GM12878 (cell line): ENCODE measurements around the gene AMT. TPM values are rescaled to one million over a fixed set of nuclear protein-coding genes. Genes with fewer than 3 reads are reported as not detected.
A peak's percentile ranks its signal among the peaks of the same experiment; 100 is the strongest.

Experiments used
- ATAC-seq: fragments of 200-7000 bp; cut with Tn5 transposase; 3 replicates; pipeline ENCODE4 v1.9.1; 2020; ENCODE audit warnings: mild to moderate bottlenecking, moderate library complexity
- BruUV-seq: library from RNA; stranded (reverse); fragments of 400-500 nt; replicated peaks from 2 replicates; lab custom pipeline; 2021; lab: Mats Ljungman, UMichigan
- CTCF ChIA-PET: fragments of 300-600 bp; sonication (Branson Sonifier 250); formaldehyde crosslinking; extraction: SDS; loops from one replicate; lab custom pipeline; 2021; ENCODE audit warnings: inconsistent platforms; lab: Yijun Ruan, JAX
- POLR2A ChIA-PET: fragments of 350-600 bp; formaldehyde crosslinking; extraction: SDS; loops from one replicate; lab custom pipeline; 2021; ENCODE audit warnings: inconsistent platforms; lab: Charles Lee
- RAD21 ChIA-PET: fragments of 300-600 bp; sonication (Branson Sonifier 250); formaldehyde crosslinking; loops from one replicate; lab custom pipeline; 2023; ENCODE audit warnings: antibody characterized with exemption; ENCODE audit not compliant: unreplicated experiment; lab: Charles Lee
- SMC1A ChIA-PET: fragments of 300-600 bp; sonication (Branson Sonifier 250); formaldehyde crosslinking; loops from one replicate; lab custom pipeline; 2023; ENCODE audit not compliant: unreplicated experiment, uncharacterized antibody; lab: Charles Lee
- DNase-seq: peaks from one replicate; pipeline ENCODE4 v3.0.0-alpha.2; 2011; ENCODE audit warnings: low read depth, low spot score
- FAIRE-seq: peaks from 3 replicates; lab custom pipeline; 2011; peaks lifted over from hg19 to GRCh38; lab: Jason Lieb, UNC
- H2AFZ ChIP-seq: 2 replicates; pipeline ENCODE4 v1.6.0; 2011; ENCODE audit warnings: low read depth, low read length, control low read depth; ENCODE audit not compliant: control insufficient read depth
- H3K27ac ChIP-seq: 2 replicates; pipeline ENCODE4 v1.5.1; 2011; ENCODE audit warnings: control low read depth; ENCODE audit not compliant: control insufficient read depth, insufficient read depth
- H3K27me3 ChIP-seq, 2 experiments: replicated peaks in 1 of 2; 2 replicates each; pipeline versions ENCODE4 v1.6.0 to v1.6.1; 2011; ENCODE audit warnings: low read length in 1 of 2; ENCODE audit not compliant: control insufficient read depth in 2 of 2, insufficient read depth in 2 of 2
- H3K36me3 ChIP-seq, 2 experiments: 2 replicates each; pipeline ENCODE4 v1.5.1; 2011; ENCODE audit warnings: low read length in 1 of 2; ENCODE audit not compliant: control insufficient read depth in 2 of 2, insufficient read depth in 2 of 2
- H3K4me1 ChIP-seq: 2 replicates; pipeline ENCODE4 v1.6.1; 2011; ENCODE audit warnings: mild to moderate bottlenecking, low read length, moderate library complexity, mixed read lengths; ENCODE audit not compliant: control insufficient read depth, insufficient read depth
- H3K4me2 ChIP-seq: 2 replicates; pipeline ENCODE4 v1.6.0; 2011; ENCODE audit warnings: control low read depth; ENCODE audit not compliant: control insufficient read depth, insufficient read depth
- H3K4me3 ChIP-seq: fragments of 200-600 bp; sonication (generic); 2 replicates; pipeline ENCODE4 v1.5.1; 2016
- H3K79me2 ChIP-seq: 2 replicates; pipeline ENCODE4 v1.6.0; 2011; ENCODE audit warnings: low read length; ENCODE audit not compliant: control insufficient read depth, insufficient read depth
- H3K9ac ChIP-seq: 2 replicates; pipeline ENCODE4 v1.8.0; 2011; ENCODE audit warnings: low read length, control low read depth, mixed read lengths; ENCODE audit not compliant: control insufficient read depth, insufficient read depth
- H3K9me3 ChIP-seq: replicated peaks from 3 replicates; pipeline ENCODE4 v1.5.1; 2011; ENCODE audit warnings: mild to moderate bottlenecking, low read length; ENCODE audit not compliant: control insufficient read depth, insufficient read depth
- H4K20me1 ChIP-seq: 2 replicates; pipeline ENCODE4 v1.6.0; 2011; ENCODE audit not compliant: control insufficient read depth, insufficient read depth
- HCFC1 ChIP-seq: fragments of 150-350 bp; IDR thresholded peaks from 2 replicates; pipeline ENCODE4 v1.6.1; 2014; ENCODE audit warnings: low read length
- KLF5 ChIP-seq: fragments of 450-650 bp; IDR thresholded peaks from 2 replicates; pipeline ENCODE4 v1.6.1; 2014; ENCODE audit warnings: mild to moderate bottlenecking; ENCODE audit not compliant: partially characterized antibody
- MEF2B ChIP-seq: fragments of 450-650 bp; IDR thresholded peaks from 2 replicates; pipeline ENCODE4 v1.6.1; 2018; ENCODE audit warnings: mild to moderate bottlenecking, moderate library complexity; ENCODE audit not compliant: partially characterized antibody, poor library complexity, severe bottlenecking
- RAD51 ChIP-seq: fragments of 450-650 bp; IDR thresholded peaks from 2 replicates; pipeline ENCODE4 v1.6.1; 2016; ENCODE audit warnings: moderate library complexity, mild to moderate bottlenecking, inconsistent platforms
- SIX5 ChIP-seq: IDR thresholded peaks from 2 replicates; pipeline ENCODE4 v1.6.1; 2011; ENCODE audit warnings: mild to moderate bottlenecking, low read depth, low read length, moderate library complexity; ENCODE audit not compliant: severe bottlenecking
- YY1 ChIP-seq: IDR thresholded peaks from 2 replicates; pipeline ENCODE4 v1.6.1; 2011; ENCODE audit warnings: low read depth, mild to moderate bottlenecking, low read length
- ZNF24 ChIP-seq: fragments of 450-650 bp; IDR thresholded peaks from 2 replicates; pipeline ENCODE4 v1.6.1; 2017; ENCODE audit warnings: antibody characterized with exemption, mild to moderate bottlenecking
- ZNF687 ChIP-seq: fragments of 450-650 bp; IDR thresholded peaks from 2 replicates; pipeline ENCODE4 v1.6.1; 2017; ENCODE audit warnings: mild to moderate bottlenecking, moderate library complexity
- WGBS: methylation state at CpG from one replicate; pipeline ENCODE4 v1.1.6; 2016; ENCODE audit warnings: low lambda C conversion rate; ENCODE audit not compliant: insufficient replicate concordance, insufficient coverage; ENCODE audit errors: missing lambda C conversion rate; 5-methylcytosine and 5-hydroxymethylcytosine counted together
- in situ Hi-C: fragments of 300-500 bp; cut with MboI; formaldehyde crosslinking; loops from 9 replicates; pipeline ENCODE4 v1.14.3; 2018; ENCODE audit warnings: mixed read lengths
- intact Hi-C: fragments of 100-400 bp; cut with micrococcal nuclease; formaldehyde crosslinking; loops from one replicate; pipeline ENCODE4 v1.14.2; 2022; ENCODE audit not compliant: unreplicated experiment
- polyA plus RNA-seq, 11 experiments: library from polyadenylated mRNA; depleted of rRNA in 4 of 11; unstranded in 6 of 11; stranded (reverse) in 5 of 11; fragments of >200 nt; fragmentation: Nextera tagmentation in 4 of 11; fragmentation: Illumina TruSeq in 1 of 11; extraction: Ambion mirVana in 4 of 11; extraction: Trizol in 1 of 11; gene quantifications; 1 replicate in 1 of 11; 2 replicates in 10 of 11; pipeline versions ENCODE4 v1.2.1 to v1.2.3, GENCODE V29; 2011 to 2016; ENCODE audit warnings: inconsistent platforms in 2 of 11, missing spikeins in 2 of 11, low read depth in 1 of 11
- total RNA-seq, 4 experiments: library from RNA; depleted of rRNA in 3 of 4; stranded (reverse); fragments of >200 nt in 3 of 4; fragmentation: Illumina TruSeq in 1 of 4; extraction: Trizol in 1 of 4; gene quantifications; 2 replicates each; pipeline versions ENCODE4 v1.2.1 to v1.2.3, GENCODE V29; 2013 to 2021
- TF ChIP-seq, protein P1 (sequence below): IDR thresholded peaks from 2 replicates; pipeline ENCODE4 v1.6.1; 2011; ENCODE audit warnings: low read depth, mild to moderate bottlenecking, low read length, moderate library complexity, borderline replicate concordance; ENCODE audit errors: extremely low read depth

The AMT gene
- total and polyA plus RNA-seq, 10 of the 15 experiments (the other 5 are each of a cell fraction or from before 2014, with no cell fraction given) = 0.45 to 7.2 (median 2.6) TPM

GRCh38 chr3:49399461-49399860 is 22.8 kb downstream of the AMT start:
- Histone ChIP-seq H3K36me3 (peaks cover 6 to 13% of the 10 kb centered on the region in 2 experiments; a peak in 3 of 4 replicates), H3K4me1 (peaks cover 14% of the 10 kb centered on the region), H3K27ac (no peak overlapping the region), H3K79me2 (peaks cover 86% of the 10 kb centered on the region)
- 99% methylated on average over 3 of the region's 3 CpGs for WGBS
- in situ Hi-C loops (no loop called here), intact Hi-C loops (no loop called here)
- no peak for DNase-seq
- CTCF ChIA-PET = no interaction called here
- ATAC-seq = no peak
- SMC1A ChIA-PET = interaction anchor here (1.7 kb wide), 1 partner anchor 16 kb away, joined by 4 read pairs; no protein-coding TSS in a partner anchor
- POLR2A ChIA-PET = interaction anchor here (0.6 to 0.7 kb wide), 3 partner anchors 55 to 213 kb away, joined by 3 read pairs; no protein-coding TSS in a partner anchor
- no peak for TF ChIP-seq KLF5
- TF ChIP-seq, all 136 proteins: peak for 0
- FAIRE-seq = no peak
- Histone ChIP-seq H3K4me2 (no peak overlapping the region), H3K27me3 (no peaks in the 10 kb centered on the region), H4K20me1 (peaks cover 4% of the 10 kb centered on the region), H2AFZ (no peak overlapping the region), H3K9ac (no peak overlapping the region), H3K9me3 (no peaks in the 10 kb centered on the region; the same call in 2 of the 3 replicates), H3K4me3 (no peak overlapping the region)
- no TSS peak for BruUV-seq
- RAD21 ChIA-PET = no interaction called here

DNA sequence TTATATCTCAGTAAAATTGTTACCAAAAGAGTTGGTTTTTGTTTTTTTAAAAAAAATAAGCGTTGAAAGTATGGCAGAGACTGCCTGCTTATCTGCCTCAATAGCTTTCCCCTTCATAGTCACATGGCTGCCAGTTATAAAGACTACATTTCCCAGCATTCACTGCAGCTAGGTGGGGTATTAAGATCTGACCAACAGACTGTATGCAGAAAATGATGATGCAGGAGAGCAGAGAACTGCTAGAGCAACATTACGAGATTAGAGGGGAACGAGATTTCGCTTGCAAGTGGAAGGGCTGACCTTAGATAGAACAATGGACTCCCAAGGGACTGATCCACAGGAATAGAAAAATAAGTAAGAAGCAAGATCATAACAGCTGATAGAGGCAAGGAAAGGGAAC is 24.8 kb downstream of the AMT start:
- in situ Hi-C loops (no loop called here), intact Hi-C loops (no loop called here)
- 50% methylated on average over 4 of the region's 4 CpGs for WGBS
- no peak overlapping the region for H2AFZ ChIP-seq
- H3K4me2 ChIP-seq = no peak overlapping the region
- FAIRE-seq = peak; percentile 84
- H4K20me1 ChIP-seq = peaks cover 6% of the 10 kb centered on the region
- H3K36me3 ChIP-seq = peaks cover 7 to 12% of the 10 kb centered on the region in 2 experiments; a peak in 3 of 4 replicates
- H3K79me2 ChIP-seq = peaks cover 84% of the 10 kb centered on the region
- ATAC-seq = peak; percentile 89
- no peak overlapping the region for H3K9ac ChIP-seq
- no peak for DNase-seq
- peaks cover 14% of the 10 kb centered on the region for H3K4me1 ChIP-seq
- ChIA-PET SMC1A (interaction anchor here (0.9 to 1.2 kb wide), 3 partner anchors 8 to 58 kb away, joined by 3 to 5 read pairs (median 3); partner anchors contain the start of gene USP4), RAD21 (no interaction called here), POLR2A (interaction anchor here (1.2 kb wide), 1 partner anchor 9 kb away, joined by 3 read pairs; no protein-coding TSS in a partner anchor), CTCF (interaction anchor here (0.8 to 1.0 kb wide), 3 partner anchors 11 to 52 kb away, joined by 3 read pairs; no protein-coding TSS in a partner anchor)
- no peaks in the 10 kb centered on the region for H3K9me3 ChIP-seq
- BruUV-seq = TSS peak; percentile 7
- no peak overlapping the region for H3K4me3 ChIP-seq
- no peaks in the 10 kb centered on the region for H3K27me3 ChIP-seq
- H3K27ac ChIP-seq = no peak overlapping the region
- TF ChIP-seq SIX5 (peak; percentile 69), HCFC1 (peak; percentile 72), YY1 (peak; percentile 91), RAD51 (0 out of 2 replicates have a peak, but pooled peaks have one; percentile 45), ZNF24 (no peak), MEF2B (peak; percentile 37), ZNF687 (no peak)
- TF ChIP-seq, protein P1, sequence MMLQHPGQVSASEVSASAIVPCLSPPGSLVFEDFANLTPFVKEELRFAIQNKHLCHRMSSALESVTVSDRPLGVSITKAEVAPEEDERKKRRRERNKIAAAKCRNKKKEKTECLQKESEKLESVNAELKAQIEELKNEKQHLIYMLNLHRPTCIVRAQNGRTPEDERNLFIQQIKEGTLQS = no peak
- TF ChIP-seq, all 136 proteins: peak for 5
